Panc1 (cell line): ENCODE measurements around the gene AKIRIN2. TPM values are rescaled to one million over a fixed set of nuclear protein-coding genes. Genes with fewer than 3 reads are reported as not detected.

ENCODE experiments used
- ATAC-seq: fragments of 200-7000 bp; cut with Tn5 transposase; 2 replicates; pipeline ENCODE4 v1.9.1; 2020; ENCODE audit warnings: mild to moderate bottlenecking, moderate library complexity
- BruUV-seq: library from RNA; stranded (reverse); fragments of 400-500 nt; replicated peaks from 2 replicates; lab custom pipeline; 2021; lab: Mats Ljungman, UMichigan
- CTCF ChIA-PET: fragments of 300-600 bp; sonication (Branson Sonifier 250); formaldehyde crosslinking; loops from one replicate; lab custom pipeline; 2022; ENCODE audit warnings: antibody characterized with exemption; lab: Charles Lee
- POLR2A ChIA-PET: fragments of 300-600 bp; sonication (Branson Sonifier 250); formaldehyde crosslinking; loops from one replicate; lab custom pipeline; 2022; ENCODE audit warnings: antibody characterized with exemption; lab: Charles Lee
- DNase-seq: peaks from one replicate; pipeline ENCODE4 v3.0.0-alpha.2; 2010; ENCODE audit warnings: low read depth, low spot score
- H3K27ac ChIP-seq: 2 replicates; pipeline ENCODE4 v1.5.1; 2011; ENCODE audit warnings: mild to moderate bottlenecking, low read length, inconsistent platforms
- H3K27me3 ChIP-seq: fragments of 200-500 bp; sonication (Bioruptor generic); 2 replicates; pipeline ENCODE4 v1.6.0; 2014; ENCODE audit warnings: low read length, inconsistent platforms; ENCODE audit not compliant: control insufficient read depth, insufficient read depth
- H3K36me3 ChIP-seq: fragments of 200-500 bp; sonication (Bioruptor generic); 2 replicates; pipeline ENCODE4 v1.5.1; 2014; ENCODE audit warnings: inconsistent platforms, mild to moderate bottlenecking, low read length, moderate library complexity; ENCODE audit not compliant: control insufficient read depth, insufficient read depth
- H3K4me1 ChIP-seq: 2 replicates; pipeline ENCODE4 v1.5.1; 2011; ENCODE audit warnings: inconsistent platforms, mild to moderate bottlenecking, low read length, moderate library complexity; ENCODE audit not compliant: control insufficient read depth, insufficient read depth
- H3K4me3 ChIP-seq, 2 experiments: 2 replicates each; pipeline ENCODE4 v1.5.1; 2011 to 2012; ENCODE audit warnings: low read depth in 2 of 2, low read length in 2 of 2, mild to moderate bottlenecking in 2 of 2, inconsistent platforms in 1 of 2, moderate library complexity in 1 of 2
- H3K9me3 ChIP-seq: fragments of 200-500 bp; sonication (Bioruptor generic); 2 replicates; pipeline ENCODE4 v1.5.1; 2014; ENCODE audit warnings: low read depth, mild to moderate bottlenecking, inconsistent platforms, low read length, moderate library complexity; ENCODE audit not compliant: control insufficient read depth, insufficient read depth
- CTCF ChIP-seq: fragments of 450-650 bp; IDR thresholded peaks from 2 replicates; pipeline ENCODE4 v1.5.1; 2017; ENCODE audit warnings: mild to moderate bottlenecking
- POLR2AphosphoS5 ChIP-seq: IDR thresholded peaks from 2 replicates; pipeline ENCODE4 v1.6.1; 2012; ENCODE audit warnings: mild to moderate bottlenecking, low read depth, low read length, moderate library complexity
- SIN3A ChIP-seq: IDR thresholded peaks from 2 replicates; pipeline ENCODE4 v1.6.1; 2012; ENCODE audit warnings: low read depth, mild to moderate bottlenecking, low read length, moderate library complexity, borderline replicate concordance; ENCODE audit not compliant: insufficient read depth
- TCF7L2 ChIP-seq: IDR thresholded peaks from 2 replicates; pipeline ENCODE4 v1.6.1; 2011; ENCODE audit warnings: mild to moderate bottlenecking, low read depth, low read length, inconsistent platforms
- in situ Hi-C: cut with HindIII; loops from 2 replicates; pipeline ENCODE4 v1.10.0; 2016; ENCODE audit warnings: low sequenced_read_pairs, low pct_unique_long_range_greater_than_20kb
- intact Hi-C: fragments of 100-400 bp; cut with micrococcal nuclease; formaldehyde crosslinking; loops from one replicate; pipeline ENCODE4 v1.10.0; 2022; ENCODE audit not compliant: unreplicated experiment
- total RNA-seq: library from RNA; stranded (reverse); gene quantifications from one replicate; pipeline ENCODE4 v1.2.1, GENCODE V29; 2021; ENCODE audit not compliant: unreplicated experiment
- TF ChIP-seq, protein P1 (sequence below), 2 experiments: IDR thresholded peaks; 2 replicates each; pipeline ENCODE4 v1.6.1; 2011 to 2012; ENCODE audit warnings: low read depth in 2 of 2, control low read depth in 1 of 2, low read length in 1 of 2, mild to moderate bottlenecking in 1 of 2, moderate library complexity in 1 of 2; ENCODE audit not compliant: insufficient read depth in 1 of 2

AKIRIN2 gene
- total RNA-seq, 1 experiment from 2014 or later: 47.6 TPM

DNA sequence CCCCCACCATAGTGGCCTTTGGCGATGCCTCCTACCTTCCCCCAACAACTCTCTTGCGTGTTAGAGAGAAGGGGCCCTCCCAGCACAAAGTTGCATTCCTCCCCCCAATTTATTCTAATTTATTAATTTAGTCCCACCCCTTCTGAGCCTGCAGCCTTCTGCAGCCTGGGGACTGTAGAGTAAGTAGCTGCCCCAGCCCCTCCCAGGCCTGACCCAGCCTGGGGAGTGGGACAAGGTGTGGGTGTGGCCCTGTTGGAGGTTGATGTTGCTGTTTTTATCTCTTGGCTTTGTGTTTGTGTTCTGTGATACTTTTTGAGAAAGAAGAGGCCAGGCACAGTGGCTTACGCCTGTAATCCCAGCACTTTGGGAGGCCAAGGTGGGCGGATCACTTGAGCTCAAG is 62.7 kb downstream of the AKIRIN2 start:
- intact Hi-C loops: no loop called here
- TF ChIP-seq POLR2AphosphoS5 (no peak), SIN3A (no peak), CTCF (no peak), TCF7L2 (no peak)
- TF ChIP-seq, protein P1, sequence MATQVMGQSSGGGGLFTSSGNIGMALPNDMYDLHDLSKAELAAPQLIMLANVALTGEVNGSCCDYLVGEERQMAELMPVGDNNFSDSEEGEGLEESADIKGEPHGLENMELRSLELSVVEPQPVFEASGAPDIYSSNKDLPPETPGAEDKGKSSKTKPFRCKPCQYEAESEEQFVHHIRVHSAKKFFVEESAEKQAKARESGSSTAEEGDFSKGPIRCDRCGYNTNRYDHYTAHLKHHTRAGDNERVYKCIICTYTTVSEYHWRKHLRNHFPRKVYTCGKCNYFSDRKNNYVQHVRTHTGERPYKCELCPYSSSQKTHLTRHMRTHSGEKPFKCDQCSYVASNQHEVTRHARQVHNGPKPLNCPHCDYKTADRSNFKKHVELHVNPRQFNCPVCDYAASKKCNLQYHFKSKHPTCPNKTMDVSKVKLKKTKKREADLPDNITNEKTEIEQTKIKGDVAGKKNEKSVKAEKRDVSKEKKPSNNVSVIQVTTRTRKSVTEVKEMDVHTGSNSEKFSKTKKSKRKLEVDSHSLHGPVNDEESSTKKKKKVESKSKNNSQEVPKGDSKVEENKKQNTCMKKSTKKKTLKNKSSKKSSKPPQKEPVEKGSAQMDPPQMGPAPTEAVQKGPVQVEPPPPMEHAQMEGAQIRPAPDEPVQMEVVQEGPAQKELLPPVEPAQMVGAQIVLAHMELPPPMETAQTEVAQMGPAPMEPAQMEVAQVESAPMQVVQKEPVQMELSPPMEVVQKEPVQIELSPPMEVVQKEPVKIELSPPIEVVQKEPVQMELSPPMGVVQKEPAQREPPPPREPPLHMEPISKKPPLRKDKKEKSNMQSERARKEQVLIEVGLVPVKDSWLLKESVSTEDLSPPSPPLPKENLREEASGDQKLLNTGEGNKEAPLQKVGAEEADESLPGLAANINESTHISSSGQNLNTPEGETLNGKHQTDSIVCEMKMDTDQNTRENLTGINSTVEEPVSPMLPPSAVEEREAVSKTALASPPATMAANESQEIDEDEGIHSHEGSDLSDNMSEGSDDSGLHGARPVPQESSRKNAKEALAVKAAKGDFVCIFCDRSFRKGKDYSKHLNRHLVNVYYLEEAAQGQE (IDR thresholded peaks at IDR 0.05; ENCODE audit: insufficient read depth in 1 of 2, low read depth in 2 of 2, low read length in 1 of 2): no peak
- BruUV-seq: no TSS peak
- Histone ChIP-seq H3K27me3 (no peaks in the 10 kb centered on the region), H3K4me3 (no peak overlapping the region), H3K4me1 (no peaks in the 10 kb centered on the region), H3K36me3 (no peaks in the 10 kb centered on the region), H3K9me3 (no peaks in the 10 kb centered on the region), H3K27ac (no peak overlapping the region)
- DNase-seq (no peak), ATAC-seq (no peak)
- ChIA-PET CTCF (no interaction called here), POLR2A (no interaction called here)
- in situ Hi-C loops: no loop called here

GRCh38 chr6:87637106-87637505 is 64.9 kb downstream of the AKIRIN2 start:
- no TSS peak for BruUV-seq
- intact Hi-C loops (no loop called here), in situ Hi-C loops (no loop called here)
- Histone ChIP-seq H3K27ac (no peak overlapping the region), H3K36me3 (no peaks in the 10 kb centered on the region), H3K4me1 (no peaks in the 10 kb centered on the region), H3K27me3 (no peaks in the 10 kb centered on the region), H3K4me3 (no peak overlapping the region), H3K9me3 (no peaks in the 10 kb centered on the region)
- TF ChIP-seq SIN3A (no peak), POLR2AphosphoS5 (no peak), TCF7L2 (no peak), CTCF (no peak)
- TF ChIP-seq, protein P1 (IDR thresholded peaks at IDR 0.05; ENCODE audit: insufficient read depth in 1 of 2, low read depth in 2 of 2, low read length in 1 of 2): no peak
- ATAC-seq (no peak), DNase-seq (no peak)
- CTCF ChIA-PET: no interaction called here
- POLR2A ChIA-PET: no interaction called here
